CD4-positive, alpha-beta memory T cell (primary cell): ENCODE results near the gene LENG9. TPM values are rescaled to one million over a fixed set of nuclear protein-coding genes. Genes with fewer than 3 reads are reported as not detected.

Source experiments
- CTCF ChIA-PET: fragments of 350-600 bp; sonication (Branson Sonifier 250); formaldehyde crosslinking; loops from one replicate; lab custom pipeline; 2021; ENCODE audit warnings: inconsistent platforms; ENCODE audit not compliant: partially characterized antibody; lab: Charles Lee
- POLR2A ChIA-PET: fragments of 350-600 bp; sonication (Branson Sonifier 250); formaldehyde crosslinking; loops from one replicate; lab custom pipeline; 2021; ENCODE audit not compliant: partially characterized antibody; lab: Charles Lee
- DNase-seq, 5 donors: peaks; one replicate each; pipeline versions ENCODE4 v3.0.0 to v3.0.0-alpha.2; 2020 to 2022; ENCODE audit warnings: mixed read lengths in 1 of 5
- H3K27ac ChIP-seq: one replicate; pipeline ENCODE4 v1.7.0; 2013; ENCODE audit warnings: low read depth, low read length
- H3K27me3 ChIP-seq: 2 replicates; pipeline ENCODE4 v1.7.0; 2013; ENCODE audit warnings: mild to moderate bottlenecking, low read length, moderate library complexity; ENCODE audit not compliant: insufficient read depth
- H3K36me3 ChIP-seq: 2 replicates; pipeline ENCODE4 v1.7.0; 2013; ENCODE audit warnings: mild to moderate bottlenecking, low read length, moderate library complexity; ENCODE audit not compliant: insufficient read depth
- H3K4me1 ChIP-seq: 2 replicates; pipeline ENCODE4 v1.7.0; 2013; ENCODE audit warnings: mild to moderate bottlenecking, low read length, moderate library complexity; ENCODE audit not compliant: insufficient read depth
- H3K4me3 ChIP-seq, 2 donors: one replicate each; pipeline ENCODE4 v1.7.0; 2013; ENCODE audit warnings: low read length in 2 of 2, mild to moderate bottlenecking in 1 of 2
- H3K9me3 ChIP-seq, 2 donors: one replicate each; pipeline ENCODE4 v1.7.0; 2013; ENCODE audit warnings: low read length in 2 of 2, control low read depth in 1 of 2; ENCODE audit not compliant: control insufficient read depth in 1 of 2
- H3K27ac Mint-ChIP-seq, 7 donors: one replicate each; pipeline ENCODE4 v1.8.0; 2020 to 2021; ENCODE audit warnings: mixed read lengths in 7 of 7, mild to moderate bottlenecking in 6 of 7, inconsistent platforms in 3 of 7, moderate library complexity in 3 of 7
- H3K27me3 Mint-ChIP-seq, 2 donors: one replicate each; pipeline ENCODE4 v1.8.0; 2020 to 2021; ENCODE audit warnings: mixed read lengths in 2 of 2
- H3K36me3 Mint-ChIP-seq, 2 donors: one replicate each; pipeline ENCODE4 v1.8.0; 2020 to 2021; ENCODE audit warnings: mixed read lengths in 2 of 2, inconsistent platforms in 1 of 2, mild to moderate bottlenecking in 1 of 2
- H3K4me1 Mint-ChIP-seq, 4 donors: one replicate each; pipeline ENCODE4 v1.8.0; 2020 to 2021; ENCODE audit warnings: mixed read lengths in 4 of 4, mild to moderate bottlenecking in 1 of 4
- H3K4me3 Mint-ChIP-seq, 8 donors: one replicate each; pipeline ENCODE4 v1.8.0; 2020 to 2021; ENCODE audit warnings: mixed read lengths in 8 of 8, mild to moderate bottlenecking in 7 of 8, moderate library complexity in 6 of 8, inconsistent platforms in 3 of 8
- H3K9me3 Mint-ChIP-seq, 8 donors: one replicate each; pipeline ENCODE4 v1.8.0; 2020 to 2021; ENCODE audit warnings: mixed read lengths in 8 of 8, mild to moderate bottlenecking in 5 of 8, inconsistent platforms in 3 of 8, moderate library complexity in 1 of 8
- intact Hi-C: fragments of 100-400 bp; cut with micrococcal nuclease; formaldehyde crosslinking; loops from one replicate; pipeline ENCODE4 v1.15.1; 2023
- polyA plus RNA-seq, 2 donors: library from polyadenylated mRNA; unstranded; fragments of 300-500 nt; fragmentation: Illumina TruSeq; gene quantifications; one replicate each; pipeline ENCODE4 v1.2.3, GENCODE V29; 2021
- total RNA-seq, 2 experiments: library from RNA; stranded (reverse); gene quantifications; one replicate each; pipeline ENCODE4 v1.2.3, GENCODE V29; 2021

LENG9 gene
- total and polyA plus RNA-seq, 4 experiments from 2014 or later = 0.59 to 7.3 (median 7.2) TPM; not detected in 1

GRCh38 chr19:54464044-54464629 lies 559 bp upstream of the LENG9 start:
- Mint-ChIP-seq H3K4me3 (peak overlapping the region; percentile 84 to 92 (median 89)), H3K9me3 (peaks cover 0 to 5% (median 0%) of the 10 kb centered on the region in 8 donors), H3K27ac (peak overlapping the region; percentile 92 to 99 (median 95)), H3K4me1 (peaks cover 12 to 31% (median 21%) of the 10 kb centered on the region in 4 donors), H3K27me3 (peaks cover 2 to 3% of the 10 kb centered on the region in 2 donors), H3K36me3 (peaks cover 7 to 24% of the 10 kb centered on the region in 2 donors)
- peaks cover 24% of the 10 kb centered on the region for H3K4me1 ChIP-seq
- no peaks in the 10 kb centered on the region for H3K27me3 ChIP-seq
- intact Hi-C loops = loop anchor here (5.0 kb wide), 1 partner anchor 597 kb away; the partner anchor contains the start of gene MYADM
- H3K27ac ChIP-seq = peak overlapping the region; percentile 81
- H3K9me3 ChIP-seq = no peaks in the 10 kb centered on the region
- H3K4me3 ChIP-seq = peak overlapping the region; percentile 65 to 85
- ChIA-PET CTCF (interaction anchor here (1.0 kb wide), 2 partner anchors 15 to 74 kb away, joined by 3 read pairs; partner anchors contain the start of gene LENG8), POLR2A (interaction anchor here (1.0 to 9.3 kb wide), 11 partner anchors 9 to 1012 kb away, joined by 3 to 142 read pairs (median 5); partner anchors contain the start of genes CDC42EP5, CNOT3, LENG8 and MYADM)
- peak; percentile 80 to 97 (median 86) for DNase-seq
- peaks cover 23% of the 10 kb centered on the region for H3K36me3 ChIP-seq

GRCh38 chr19:54462655-54463530 lies 685 bp downstream of the LENG9 start:
- POLR2A ChIA-PET = interaction anchor here (1.0 to 9.3 kb wide), 14 partner anchors 7 to 1014 kb away, joined by 3 to 142 read pairs (median 4); partner anchors contain the start of genes CDC42EP5, CNOT3, LENG8 and MYADM
- peak overlapping the region; percentile 23 to 85 for H3K4me3 ChIP-seq

GRCh38 chr19:54462047-54462654 lies 1.4 kb downstream of the LENG9 start:
- H3K4me1 Mint-ChIP-seq = peaks cover 22 to 43% (median 33%) of the 10 kb centered on the region in 4 donors
- no peak overlapping the region for H3K4me3 ChIP-seq
- intact Hi-C loops = loop anchor here (5.0 kb wide), 1 partner anchor 595 kb away; the partner anchor contains the start of gene MYADM
- ChIA-PET CTCF (interaction anchor here (1.0 kb wide), 1 partner anchor 13 kb away, joined by 4 read pairs; the partner anchor contains the start of gene LENG8), POLR2A (interaction anchor here (0.9 to 9.3 kb wide), 8 partner anchors 8 to 594 kb away, joined by 3 to 142 read pairs (median 3); partner anchors contain the start of genes LENG8 and MYADM)
- H3K9me3 ChIP-seq = no peaks in the 10 kb centered on the region
- no peak for DNase-seq
- peaks cover 21 to 42% of the 10 kb centered on the region in 2 donors for H3K36me3 Mint-ChIP-seq
- H3K36me3 ChIP-seq = peaks cover 43% of the 10 kb centered on the region
- peak overlapping the region in 7 of 8 donors; percentile 17 to 69 (median 41) for H3K4me3 Mint-ChIP-seq
- H3K27me3 ChIP-seq = no peaks in the 10 kb centered on the region
- peak overlapping the region in 5 of 7 donors; percentile 48 to 94 (median 80) for H3K27ac Mint-ChIP-seq
- no peaks in the 10 kb centered on the region for H3K27me3 Mint-ChIP-seq
- H3K9me3 Mint-ChIP-seq = peaks cover 0 to 7% (median 0%) of the 10 kb centered on the region in 8 donors
- peaks cover 27% of the 10 kb centered on the region for H3K4me1 ChIP-seq
- H3K27ac ChIP-seq = peak overlapping the region; percentile 81

More at GRCh38 chr19:54462655-54463530, 685 bp downstream of the LENG9 start:
- Histone ChIP-seq H3K4me1 (peaks cover 27% of the 10 kb centered on the region), H3K27ac (peak overlapping the region; percentile 81), H3K27me3 (no peaks in the 10 kb centered on the region), H3K36me3 (peaks cover 36% of the 10 kb centered on the region), H3K9me3 (no peaks in the 10 kb centered on the region)
- intact Hi-C loops = loop anchor here (1.0 to 5.0 kb wide), 3 partner anchors 14 to 596 kb away; partner anchors contain the start of genes LENG8 and MYADM
- H3K4me1 Mint-ChIP-seq = peaks cover 22 to 43% (median 32%) of the 10 kb centered on the region in 4 donors
- peak overlapping the region; percentile 29 to 92 (median 64) for H3K4me3 Mint-ChIP-seq
- H3K27me3 Mint-ChIP-seq = no peaks in the 10 kb centered on the region
- H3K36me3 Mint-ChIP-seq = peaks cover 19 to 37% of the 10 kb centered on the region in 2 donors
- peak; percentile 69 to 76 (median 75) for DNase-seq
- peaks cover 0 to 7% (median 0%) of the 10 kb centered on the region in 8 donors for H3K9me3 Mint-ChIP-seq
- H3K27ac Mint-ChIP-seq = peak overlapping the region in 6 of 7 donors; percentile 43 to 96 (median 77)
- CTCF ChIA-PET = interaction anchor here (1.0 kb wide), 3 partner anchors 14 to 73 kb away, joined by 3 to 4 read pairs (median 3); partner anchors contain the start of gene LENG8

GRCh38 chr19:54461613-54462012 lies 2.0 kb downstream of the LENG9 start:
- H3K27me3 ChIP-seq = no peaks in the 10 kb centered on the region
- intact Hi-C loops = loop anchor here (5.0 kb wide), 1 partner anchor 594 kb away; the partner anchor contains the start of gene MYADM
- H3K27ac ChIP-seq = no peak overlapping the region
- peaks cover 49% of the 10 kb centered on the region for H3K36me3 ChIP-seq
- ChIA-PET CTCF (interaction anchor here (1.0 kb wide), 1 partner anchor 13 kb away, joined by 4 read pairs; the partner anchor contains the start of gene LENG8), POLR2A (interaction anchor here (0.9 to 9.3 kb wide), 5 partner anchors 8 to 261 kb away, joined by 3 to 142 read pairs (median 3); partner anchors contain the start of gene LENG8)
- Mint-ChIP-seq H3K9me3 (peaks cover 0 to 7% (median 0%) of the 10 kb centered on the region in 8 donors), H3K27ac (peak overlapping the region; percentile 3 to 94 (median 77)), H3K4me3 (peak overlapping the region in 6 of 8 donors; percentile 13 to 69 (median 29)), H3K36me3 (peaks cover 21 to 46% of the 10 kb centered on the region in 2 donors), H3K4me1 (peaks cover 22 to 43% (median 32%) of the 10 kb centered on the region in 4 donors), H3K27me3 (no peaks in the 10 kb centered on the region)
- H3K4me3 ChIP-seq = no peak overlapping the region
- no peak for DNase-seq
- no peaks in the 10 kb centered on the region for H3K9me3 ChIP-seq
- H3K4me1 ChIP-seq = peaks cover 27% of the 10 kb centered on the region

- peaks cover 27% of the 10 kb centered on the region for H3K4me1 ChIP-seq
- peaks cover 22 to 48% of the 10 kb centered on the region in 2 donors for H3K36me3 Mint-ChIP-seq
- intact Hi-C loops = loop anchor here (5.0 kb wide), 1 partner anchor 594 kb away; the partner anchor contains the start of gene MYADM
- H3K9me3 ChIP-seq = no peaks in the 10 kb centered on the region
- H3K4me3 Mint-ChIP-seq = peak overlapping the region in 2 of 8 donors; percentile 13 to 51
- no peaks in the 10 kb centered on the region for H3K27me3 Mint-ChIP-seq
- POLR2A ChIA-PET = interaction anchor here (3.3 to 9.3 kb wide), 2 partner anchors 7 to 13 kb away, joined by 23 to 142 read pairs; partner anchors contain the start of gene LENG8
- peak overlapping the region in 4 of 7 donors; percentile 48 to 94 (median 80) for H3K27ac Mint-ChIP-seq
- H3K4me1 Mint-ChIP-seq = peaks cover 22 to 43% (median 30%) of the 10 kb centered on the region in 4 donors
- H3K36me3 ChIP-seq = peaks cover 53% of the 10 kb centered on the region
- no peak for DNase-seq
- no peaks in the 10 kb centered on the region for H3K27me3 ChIP-seq
- H3K27ac ChIP-seq = no peak overlapping the region
- H3K9me3 Mint-ChIP-seq = peaks cover 0 to 7% (median 0%) of the 10 kb centered on the region in 8 donors
- no peak overlapping the region for H3K4me3 ChIP-seq
- CTCF ChIA-PET = no interaction called here
Measured at GRCh38 chr19:54461210-54461609, 2.4 kb downstream of the LENG9 start.
